ENCODE results near the gene SLC35D3.
"Not testable (repeated sequence)": the region's sequence is repeated elsewhere in the genome, so short reads cannot be mapped to it uniquely, and the experiment has no call there.

SLC35D3 gene, protein sequence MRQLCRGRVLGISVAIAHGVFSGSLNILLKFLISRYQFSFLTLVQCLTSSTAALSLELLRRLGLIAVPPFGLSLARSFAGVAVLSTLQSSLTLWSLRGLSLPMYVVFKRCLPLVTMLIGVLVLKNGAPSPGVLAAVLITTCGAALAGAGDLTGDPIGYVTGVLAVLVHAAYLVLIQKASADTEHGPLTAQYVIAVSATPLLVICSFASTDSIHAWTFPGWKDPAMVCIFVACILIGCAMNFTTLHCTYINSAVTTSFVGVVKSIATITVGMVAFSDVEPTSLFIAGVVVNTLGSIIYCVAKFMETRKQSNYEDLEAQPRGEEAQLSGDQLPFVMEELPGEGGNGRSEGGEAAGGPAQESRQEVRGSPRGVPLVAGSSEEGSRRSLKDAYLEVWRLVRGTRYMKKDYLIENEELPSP

DNA sequence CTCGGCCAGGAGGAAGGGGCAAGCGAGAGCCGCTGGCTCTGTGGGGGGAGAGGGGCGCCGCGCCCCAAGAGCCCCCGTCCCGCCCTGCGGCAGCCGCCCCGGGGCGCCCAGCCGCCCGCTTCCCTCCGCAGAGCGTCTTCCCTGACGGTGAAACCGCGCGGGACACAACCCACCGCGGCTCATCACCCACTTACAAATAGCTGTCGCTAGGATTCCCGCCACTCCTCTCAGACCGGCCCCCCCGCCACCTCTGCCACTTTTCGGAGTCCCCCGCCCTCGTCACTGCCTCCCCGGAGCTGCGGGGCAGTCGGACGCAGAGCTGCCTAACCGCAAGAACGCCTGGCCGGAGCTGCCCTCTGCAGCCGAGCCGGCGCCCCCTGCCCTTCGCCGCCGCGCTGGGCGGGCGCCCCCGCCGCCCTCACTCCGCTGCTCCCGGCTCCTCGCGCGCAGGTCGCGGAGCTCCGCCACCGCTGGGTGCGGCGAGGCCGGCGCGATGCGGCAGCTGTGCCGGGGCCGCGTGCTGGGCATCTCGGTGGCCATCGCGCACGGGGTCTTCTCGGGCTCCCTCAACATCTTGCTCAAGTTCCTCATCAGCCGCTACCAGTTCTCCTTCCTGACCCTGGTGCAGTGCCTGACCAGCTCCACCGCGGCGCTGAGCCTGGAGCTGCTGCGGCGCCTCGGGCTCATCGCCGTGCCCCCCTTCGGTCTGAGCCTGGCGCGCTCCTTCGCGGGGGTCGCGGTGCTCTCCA, at the start of gene SLC35D3:
Gene SLC35D3, plus strand, starts transcription at position 366 of the 749 bp plus-strand sequence. Its CDS starts 128 bp downstream, at position 494.
- DNase-seq (ENCODE audit: low spot score) = no peak

DNA sequence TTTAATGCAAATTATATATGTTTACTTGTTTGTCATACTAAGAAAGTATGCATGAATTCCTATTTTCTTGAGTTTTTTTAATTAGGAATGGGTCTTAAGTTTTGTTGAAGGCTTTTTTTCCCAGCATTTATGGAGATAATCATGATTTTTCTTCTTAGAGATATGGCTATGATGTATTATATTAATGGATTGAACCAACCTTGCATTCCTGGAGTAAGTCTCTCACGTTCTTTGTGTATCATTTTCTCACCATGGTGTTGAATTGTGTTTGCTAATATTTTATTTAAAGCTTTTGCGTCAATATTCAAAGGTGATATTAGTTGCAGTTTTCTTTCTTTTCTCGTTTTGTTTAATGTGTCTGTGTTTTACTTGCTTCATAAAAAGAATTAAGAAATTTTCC, 48.4 kb upstream of the SLC35D3 start:
- no peak for DNase-seq (ENCODE audit: low spot score)

DNA sequence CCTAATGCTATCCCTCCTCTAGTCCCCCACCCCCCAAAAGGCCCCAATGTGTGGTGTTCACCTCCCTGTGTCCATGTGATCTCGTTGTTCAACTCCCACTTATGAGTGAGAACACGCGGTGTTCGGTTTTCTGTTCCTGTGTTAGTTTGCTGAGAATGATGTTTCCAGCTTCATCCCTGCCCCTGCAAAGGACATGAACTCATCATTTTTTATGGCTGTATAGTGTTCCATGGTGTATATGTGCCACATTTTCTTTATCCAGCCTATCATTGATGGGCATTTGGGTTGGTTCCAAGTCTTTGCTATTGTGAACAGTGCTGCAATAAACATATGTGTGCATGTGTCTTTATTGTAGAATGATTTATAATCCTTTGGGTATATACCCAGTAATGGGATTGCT, 45.6 kb upstream of the SLC35D3 start:
- DNase-seq (ENCODE audit: low spot score) = not testable (repeated sequence)

DNA sequence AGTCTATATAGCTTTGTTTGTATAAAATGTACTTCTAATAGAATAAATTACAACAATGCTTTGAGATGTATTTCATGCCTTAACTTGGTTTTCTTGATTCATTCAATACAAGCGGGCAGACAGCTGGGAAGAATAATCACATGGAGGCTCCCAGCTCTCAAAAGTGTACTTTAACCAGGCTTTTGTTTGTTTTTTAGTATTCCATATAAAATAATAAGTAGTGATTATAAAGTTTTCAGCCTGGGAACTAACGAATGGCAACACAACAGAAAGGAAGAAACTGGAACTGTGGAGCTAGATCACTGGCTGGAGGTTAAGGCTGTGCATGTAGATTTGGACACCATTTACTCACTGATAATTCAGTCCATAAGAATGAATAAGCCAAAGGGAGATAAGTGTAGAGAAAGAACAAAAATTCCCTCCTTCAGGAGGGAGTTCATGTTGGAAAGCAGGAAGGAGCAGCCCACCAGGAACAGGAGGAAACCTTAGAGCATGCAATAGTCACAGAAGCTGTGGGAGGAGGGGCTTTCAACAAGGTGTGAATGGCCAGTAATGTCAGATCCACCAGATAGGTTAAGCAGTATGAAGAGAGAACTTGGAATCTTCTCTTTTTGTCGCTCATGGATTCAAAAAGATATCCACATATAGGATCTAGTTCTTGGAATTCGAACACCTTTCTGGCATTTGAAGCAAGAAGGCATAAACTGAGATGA, 41.2 kb upstream of the SLC35D3 start:
- no peak for DNase-seq (ENCODE audit: low spot score)

DNA sequence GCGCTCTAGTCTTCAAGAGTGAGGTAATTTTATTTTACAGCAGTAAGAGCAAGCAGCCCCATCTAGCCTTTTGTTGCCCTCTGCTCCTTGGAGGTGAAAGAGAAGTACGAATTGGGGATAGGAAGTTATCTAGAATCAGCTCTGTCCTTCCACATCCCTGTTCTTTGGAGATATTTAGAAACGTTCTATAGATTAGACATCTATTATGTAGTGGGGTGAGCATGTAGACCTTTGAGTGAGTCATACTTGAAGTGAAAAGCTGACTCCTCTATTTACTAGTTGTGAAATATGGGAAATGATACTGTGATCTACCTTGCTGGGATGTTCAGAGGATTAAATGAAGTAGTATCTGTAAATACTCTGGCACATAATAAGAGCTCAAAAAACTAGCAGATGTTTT, 36.0 kb upstream of the SLC35D3 start:
- no peak for DNase-seq (ENCODE audit: low spot score)

DNA sequence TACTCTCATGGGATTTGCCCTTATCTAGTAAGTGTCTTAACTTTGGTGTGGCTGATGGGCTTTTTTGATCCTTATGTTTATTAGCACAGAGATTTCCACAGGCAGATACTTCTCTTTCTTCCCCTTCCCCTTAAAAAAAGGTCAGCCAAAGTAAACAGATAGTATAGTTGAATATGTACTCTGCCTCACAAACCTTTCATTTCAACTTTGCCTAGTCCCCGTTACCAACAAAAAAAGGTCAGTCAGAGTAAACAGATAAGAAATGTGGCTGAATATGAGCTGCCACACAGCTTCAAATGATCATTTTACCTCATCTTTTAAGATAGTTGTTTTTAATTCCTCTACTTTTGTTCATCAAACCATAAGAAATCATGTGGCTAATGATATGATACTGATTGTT, 34.1 kb upstream of the SLC35D3 start:
- no peak for DNase-seq (ENCODE audit: low spot score)

DNA sequence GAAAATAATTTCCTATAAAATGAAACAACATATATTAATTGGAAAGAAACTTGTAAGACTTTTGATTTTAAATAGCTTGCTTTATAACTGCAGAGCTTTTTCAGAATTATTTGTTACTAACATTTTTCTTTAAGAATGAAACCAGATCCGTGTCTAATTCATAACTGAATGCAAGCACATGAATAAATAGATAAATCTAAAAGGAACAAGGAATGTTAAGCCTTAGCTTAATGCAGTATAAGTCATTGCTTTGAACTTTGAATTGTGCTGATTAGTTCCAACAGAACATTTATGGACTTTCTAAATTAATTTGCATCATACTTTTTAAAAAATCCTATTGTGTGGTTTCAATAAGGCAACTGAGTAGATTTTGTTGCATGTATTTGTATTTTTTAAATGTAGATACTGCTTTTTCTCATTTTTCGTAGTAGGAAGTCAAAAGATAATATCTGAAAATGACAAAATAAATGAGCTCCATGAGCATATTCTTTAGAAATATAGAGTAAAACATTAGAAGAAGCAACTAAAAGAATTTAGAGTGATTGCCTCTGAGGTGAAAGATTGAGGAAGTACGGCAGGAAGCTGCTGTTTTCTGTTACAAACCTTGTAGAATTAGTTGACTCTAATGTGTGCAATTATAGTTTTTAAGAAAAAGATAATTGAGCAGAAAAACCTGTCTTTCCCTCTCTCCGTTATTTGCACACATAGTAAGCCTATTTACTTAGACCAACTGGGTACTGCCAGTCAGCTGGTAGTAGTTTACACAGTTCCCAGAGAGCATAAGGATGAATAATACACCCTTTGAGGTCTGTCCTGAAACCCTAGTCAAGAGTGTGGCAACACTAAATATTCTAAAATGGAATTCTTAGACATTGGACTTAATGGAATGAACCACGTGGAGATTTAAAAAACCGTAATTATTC, 32.6 kb upstream of the SLC35D3 start:
- DNase-seq (ENCODE audit: low spot score) = no peak

DNA sequence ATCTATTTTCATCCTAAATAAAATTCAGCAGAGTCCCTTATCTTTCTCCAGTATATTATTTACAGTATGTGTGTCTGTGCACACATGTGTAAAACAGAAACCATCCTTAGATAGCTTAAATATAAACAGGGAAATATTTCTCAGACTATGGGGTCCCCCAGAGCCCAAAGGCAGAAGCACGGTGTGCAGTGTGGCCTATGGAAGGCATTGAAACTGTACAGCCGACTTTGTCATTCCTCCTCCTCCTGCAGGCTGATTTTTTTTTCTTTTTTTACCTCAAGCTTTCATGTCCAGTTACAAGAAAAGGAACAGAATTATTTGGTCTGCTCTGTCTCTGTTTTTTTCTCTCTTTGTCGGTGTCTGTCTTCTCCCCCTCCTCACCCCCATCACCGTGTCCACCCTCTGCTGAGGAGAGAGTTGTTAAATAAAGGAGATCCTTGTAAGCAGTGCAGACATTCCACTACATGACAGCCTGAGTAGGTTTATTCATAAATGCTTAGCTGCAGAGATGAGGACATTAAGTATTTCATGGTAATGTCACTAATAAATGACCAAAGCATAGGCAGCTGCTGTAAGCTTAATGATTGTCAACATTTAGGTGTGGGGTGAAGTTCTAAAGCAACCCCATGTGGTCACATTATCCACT, 31.8 kb upstream of the SLC35D3 start:
- DNase-seq (ENCODE audit: low spot score) = no peak

DNA sequence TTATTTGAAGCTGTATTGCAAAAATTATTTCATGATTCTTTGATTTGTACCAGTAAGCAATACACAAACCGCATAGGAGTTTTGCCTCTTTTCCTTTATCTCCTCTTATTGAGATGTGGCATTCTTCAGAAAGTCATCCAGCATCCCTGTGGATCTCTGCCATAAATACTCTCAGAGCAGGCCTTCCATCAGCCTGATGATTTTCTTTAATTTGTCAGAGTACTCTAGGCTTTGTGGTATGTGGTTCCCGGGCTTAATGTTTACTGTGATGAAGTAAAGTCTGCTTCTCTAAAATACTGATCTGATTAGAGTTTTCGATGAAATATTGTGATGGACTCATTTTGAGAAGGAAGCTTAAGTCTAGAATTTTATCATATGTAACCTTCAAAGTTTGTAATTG, 31.1 kb upstream of the SLC35D3 start:
- no peak for DNase-seq (ENCODE audit: low spot score)

DNA sequence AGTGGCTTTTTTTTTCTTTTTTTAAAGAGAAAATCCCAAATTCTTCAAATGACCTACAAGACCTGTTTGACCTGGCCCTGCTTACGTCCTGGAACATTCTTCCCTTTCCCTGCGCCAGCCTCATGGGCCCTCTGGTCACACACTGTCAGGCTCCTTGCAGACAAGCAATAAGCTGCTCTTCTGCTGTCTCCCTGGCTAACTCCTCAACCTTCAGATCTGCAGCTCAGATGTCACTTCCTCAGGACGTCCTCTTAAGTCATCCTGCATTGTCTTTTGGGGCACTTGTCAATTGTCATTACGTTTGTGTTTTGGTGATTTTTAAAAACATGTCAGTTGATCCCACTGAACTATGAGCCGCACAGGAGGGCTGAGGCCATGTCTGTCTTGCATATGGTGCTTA, 28.9 kb upstream of the SLC35D3 start:
- no peak for DNase-seq (ENCODE audit: low spot score)

DNA sequence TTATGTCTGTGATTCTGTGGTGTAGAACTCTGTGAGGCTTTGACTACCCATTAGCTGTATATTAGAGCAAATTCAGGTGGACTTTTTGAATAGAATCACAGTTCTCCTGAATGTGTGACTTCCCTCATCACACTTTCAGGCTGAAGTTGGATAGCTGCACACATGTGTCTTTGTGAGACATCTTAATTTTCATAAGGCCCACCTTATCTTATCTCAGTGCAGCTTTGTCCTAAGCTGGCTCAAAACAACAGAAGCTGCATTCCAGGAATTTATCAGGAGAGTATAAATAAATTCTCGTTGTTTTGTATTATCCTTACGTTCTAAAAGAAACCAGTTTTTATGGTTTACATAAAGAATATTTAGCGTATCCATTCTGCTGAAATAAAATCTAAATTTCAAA, 26.2 kb upstream of the SLC35D3 start:
- no peak for DNase-seq (ENCODE audit: low spot score)

DNA sequence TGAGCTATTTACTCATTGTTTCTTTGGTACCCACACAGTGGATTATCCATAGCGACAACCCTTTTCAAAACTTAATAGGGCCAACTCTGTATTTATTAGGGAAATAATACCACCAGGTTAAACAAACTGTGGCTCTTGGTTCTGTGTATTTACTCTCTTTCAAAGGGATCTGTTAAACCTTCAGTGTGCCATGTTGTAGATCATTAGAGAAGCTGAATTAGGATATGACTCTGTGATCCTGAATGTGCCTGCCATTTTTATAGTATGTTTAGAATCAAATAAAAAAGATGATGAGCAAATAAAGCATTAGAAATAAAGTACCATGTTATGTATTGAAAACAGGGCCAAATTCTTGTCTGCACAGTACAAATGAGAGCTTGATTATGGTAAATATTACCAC, 25.0 kb upstream of the SLC35D3 start:
- no peak for DNase-seq (ENCODE audit: low spot score)

DNA sequence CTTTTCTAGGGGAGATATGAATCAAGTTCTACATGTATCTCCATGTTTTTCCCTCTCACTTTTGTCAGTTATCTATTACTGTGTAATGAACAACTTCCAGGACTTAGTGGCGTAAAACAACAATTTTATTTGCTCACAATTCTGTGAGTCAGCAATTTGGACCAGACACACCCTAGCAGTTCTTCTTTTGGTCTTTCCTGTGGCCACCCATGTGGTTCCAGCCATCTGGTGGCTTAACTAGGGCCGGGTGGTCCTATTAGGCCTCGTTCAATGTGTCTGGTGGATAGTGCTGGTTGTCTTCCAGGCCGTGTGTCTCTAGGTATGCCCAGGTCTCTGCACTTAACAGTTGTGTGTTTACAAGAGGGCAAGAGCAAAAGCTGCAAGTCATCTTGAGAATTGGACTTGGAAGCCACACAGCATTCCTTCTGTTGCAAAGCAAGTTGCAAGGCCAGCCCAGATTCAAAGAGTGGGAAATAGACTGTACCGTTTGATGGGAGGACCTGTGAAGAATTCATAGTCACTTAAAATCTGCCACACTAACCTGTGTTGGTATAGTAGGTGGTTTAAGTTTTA, 20.8 kb upstream of the SLC35D3 start:
- DNase-seq (ENCODE audit: low spot score) = no peak

DNA sequence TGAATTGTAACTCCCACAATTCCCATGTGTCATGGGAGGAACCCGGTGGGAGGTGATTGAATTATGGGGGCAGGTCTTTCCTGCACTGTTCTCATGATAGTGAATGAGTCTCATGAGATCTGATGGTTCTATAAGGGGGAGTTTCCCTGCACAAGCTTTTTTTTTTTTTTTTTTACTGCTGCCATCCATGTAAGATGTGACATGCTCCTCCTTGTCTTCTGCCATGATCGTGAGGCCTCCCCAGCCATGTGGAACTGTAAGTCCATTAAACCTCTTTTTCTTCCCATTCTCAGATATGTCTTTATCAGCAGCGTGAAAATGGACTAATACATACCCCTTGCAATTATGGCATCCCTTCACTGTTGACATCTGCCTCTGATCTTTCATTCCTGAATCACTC, 17.6 kb upstream of the SLC35D3 start:
- not testable (repeated sequence) for DNase-seq (ENCODE audit: low spot score)

DNA sequence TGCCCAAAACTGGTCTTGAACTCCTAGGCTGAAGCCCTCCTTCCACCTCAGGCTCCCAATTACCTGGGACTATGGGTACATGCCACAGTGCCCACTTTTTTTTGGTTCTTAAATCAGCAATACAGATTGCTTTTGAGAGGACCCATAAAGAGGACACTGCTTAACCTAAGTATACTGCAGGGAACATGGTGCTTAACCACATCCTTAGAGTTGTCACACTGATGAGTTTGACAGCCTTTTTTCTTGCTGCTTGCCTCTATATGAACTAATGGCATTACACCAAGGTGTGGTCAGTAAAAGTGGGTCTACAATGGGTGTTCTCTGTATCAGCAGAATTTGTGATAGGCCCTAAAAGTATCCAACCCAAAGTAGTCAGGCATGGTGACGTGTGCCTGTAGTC, 7.2 kb upstream of the SLC35D3 start:
- DNase-seq (ENCODE audit: low spot score) = no peak

DNA sequence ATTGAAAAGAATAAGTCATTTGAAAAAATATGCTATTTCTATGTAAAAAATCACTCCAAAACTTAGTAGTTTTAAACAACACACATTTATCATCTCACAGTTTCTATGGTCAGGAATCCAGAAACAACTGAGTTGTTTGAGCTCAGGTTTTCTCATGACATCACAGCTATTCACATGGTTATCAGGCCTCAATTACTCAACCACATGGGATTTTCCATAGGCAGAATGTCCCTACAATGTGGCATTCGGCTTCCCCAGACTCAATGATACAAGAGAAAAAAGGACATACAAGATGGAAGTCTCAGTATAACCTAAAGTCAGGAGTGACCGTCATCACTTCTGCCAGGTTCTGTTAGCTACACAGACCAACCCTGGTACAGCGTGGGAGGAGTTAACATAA, 3.4 kb upstream of the SLC35D3 start:
- DNase-seq (ENCODE audit: low spot score) = no peak

DNA sequence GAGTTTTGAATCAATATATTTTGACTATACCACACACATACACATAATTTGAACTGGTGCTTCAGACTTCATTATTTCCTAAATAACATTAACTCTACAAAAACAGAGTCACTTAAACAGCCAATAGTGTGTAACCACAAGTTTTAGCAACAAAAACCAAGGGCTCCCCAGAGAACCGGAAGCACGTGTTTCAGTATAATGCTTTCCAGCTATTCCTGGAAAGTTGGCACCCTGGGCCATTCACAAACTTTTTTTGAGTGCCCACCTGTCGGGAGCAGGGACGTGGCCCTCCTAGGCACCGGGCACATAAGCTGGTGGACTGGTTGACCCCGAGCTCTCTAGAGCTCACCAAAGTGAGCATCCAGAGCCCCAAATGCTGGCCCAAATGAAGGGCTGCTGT, 1.9 kb upstream of the SLC35D3 start:
- DNase-seq (ENCODE audit: low spot score) = no peak

DNA sequence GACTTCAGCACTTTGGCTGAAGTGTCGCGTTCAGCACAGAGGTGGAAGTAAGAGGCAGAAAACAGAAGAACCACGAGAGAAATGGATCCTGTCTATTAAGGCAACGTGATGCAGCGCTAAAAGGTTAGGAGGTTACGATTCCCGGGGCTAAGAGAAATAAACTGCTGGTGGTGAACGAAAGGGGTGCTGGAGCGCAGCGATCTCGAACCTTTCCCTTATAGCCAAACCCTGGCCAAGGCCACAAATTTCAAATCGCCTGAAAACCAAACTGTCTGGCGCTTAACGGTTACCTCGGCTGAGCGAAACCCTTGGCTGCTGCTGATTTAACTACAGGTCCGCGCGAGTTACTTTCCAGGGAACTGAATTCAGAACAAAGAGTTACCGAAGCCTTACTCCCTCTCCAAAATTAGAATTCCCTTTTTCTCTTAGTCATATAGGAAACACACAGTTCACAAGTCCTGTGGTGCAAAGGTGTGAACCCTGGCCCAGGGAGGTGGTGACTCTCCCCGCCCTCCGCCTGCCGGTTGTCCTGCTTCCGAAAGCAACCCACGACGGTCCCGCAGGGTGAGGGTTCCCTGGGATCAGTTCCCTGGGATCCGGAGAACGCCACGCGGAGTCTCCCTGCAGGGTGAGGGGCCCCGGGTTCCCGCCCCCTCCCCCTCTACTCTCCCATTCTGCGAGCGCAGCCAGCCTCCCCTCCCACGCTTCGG, 1.3 kb upstream of the SLC35D3 start:
- no peak for DNase-seq (ENCODE audit: low spot score)

DNA sequence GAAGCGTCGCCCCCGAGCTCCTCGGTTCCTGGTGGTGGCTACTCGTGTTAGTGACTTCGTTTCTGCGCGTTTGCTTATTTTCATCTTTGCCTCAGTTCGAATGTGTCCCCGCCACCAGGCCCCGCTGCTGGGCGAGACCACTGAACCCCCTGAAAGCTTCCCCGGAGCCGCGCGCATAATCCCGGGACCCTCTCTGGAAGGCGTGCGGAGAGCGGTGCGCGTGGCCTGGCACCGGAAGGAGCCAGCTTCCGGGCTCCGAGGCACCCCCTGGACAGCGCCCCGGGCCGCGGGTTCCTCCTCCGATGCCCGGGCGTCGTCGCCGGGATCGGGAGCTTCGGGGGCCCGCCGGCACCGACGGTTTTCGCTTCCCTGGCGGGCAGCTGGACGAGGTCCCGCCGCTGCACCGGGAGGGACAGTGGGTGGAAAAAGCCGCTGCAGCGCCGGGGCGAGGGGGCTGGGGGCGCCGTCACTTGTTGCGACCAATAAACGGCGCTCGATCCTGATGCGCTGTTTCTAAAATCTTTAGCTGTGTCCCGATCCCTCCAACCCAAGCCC, 643 bp upstream of the SLC35D3 start:
- no peak for DNase-seq (ENCODE audit: low spot score)

DNA sequence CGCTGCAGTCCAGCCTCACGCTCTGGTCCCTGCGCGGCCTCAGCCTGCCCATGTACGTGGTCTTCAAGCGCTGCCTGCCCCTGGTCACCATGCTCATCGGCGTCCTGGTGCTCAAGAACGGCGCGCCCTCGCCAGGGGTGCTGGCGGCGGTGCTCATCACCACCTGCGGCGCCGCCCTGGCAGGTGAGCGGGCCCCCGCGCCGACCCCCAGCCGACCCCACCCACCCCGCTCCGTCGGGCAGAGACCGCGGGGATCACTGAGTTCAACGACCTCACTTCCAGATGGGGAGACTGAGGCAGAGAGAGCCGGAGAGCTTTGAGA, 545 bp downstream of the SLC35D3 start:
- DNase-seq (ENCODE audit: low spot score) = no peak

Measured in CD4-positive, alpha-beta T cell treated with Interleukin-6 at 100 ng/mL for 8 hours (primary cell).